ENCODE data around the gene KREMEN2. TPM values are rescaled to one million over a fixed set of nuclear protein-coding genes. Genes with fewer than 3 reads are reported as not detected.

The KREMEN2 gene
- total RNA-seq, 1 donor from 2014 or later, result not detected

DNA sequence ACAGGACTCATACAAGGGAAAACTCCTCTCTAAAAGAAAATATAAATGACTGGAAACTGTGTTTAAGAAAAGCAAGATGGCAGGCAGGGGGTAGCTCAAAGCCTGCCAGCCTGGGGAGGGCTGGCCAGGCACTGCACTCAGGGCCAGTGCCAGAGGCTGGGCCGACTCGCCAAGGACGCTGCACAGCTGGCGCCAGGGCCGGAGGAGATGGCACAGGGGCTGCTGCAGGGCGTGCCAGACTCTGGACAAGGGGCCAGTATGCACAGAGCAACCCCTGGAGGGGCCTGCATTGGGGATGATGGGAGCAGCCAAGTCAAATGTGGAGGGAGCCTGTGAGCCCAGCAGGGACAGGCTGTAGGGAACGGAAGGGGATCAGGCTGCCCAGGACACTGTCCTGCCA, 12.1 kb downstream of the KREMEN2 start:
- DNase-seq (ENCODE audit: low spot score), result no peak

DNA sequence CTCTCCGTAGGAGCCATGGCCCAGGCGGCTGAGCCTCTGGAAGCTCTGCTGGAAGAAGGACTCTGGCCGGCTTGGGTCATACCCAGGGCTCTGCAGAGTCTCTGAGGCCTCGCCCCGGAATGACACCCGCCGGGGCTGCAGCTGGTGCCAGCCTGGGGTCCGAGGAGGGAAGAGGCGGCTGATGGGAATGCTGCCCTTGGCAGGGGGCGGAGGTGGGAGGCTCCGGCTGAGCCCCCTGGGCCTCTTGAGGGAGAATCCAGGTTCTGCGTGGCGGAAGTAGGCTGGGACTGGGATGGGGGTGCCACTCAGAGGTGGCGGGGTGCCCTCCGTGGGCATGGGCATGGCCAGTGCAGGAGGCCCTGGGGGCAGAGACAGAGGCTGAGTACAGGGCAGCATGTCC, 12.6 kb downstream of the KREMEN2 start:
- DNase-seq (ENCODE audit: low spot score), result no peak

DNA sequence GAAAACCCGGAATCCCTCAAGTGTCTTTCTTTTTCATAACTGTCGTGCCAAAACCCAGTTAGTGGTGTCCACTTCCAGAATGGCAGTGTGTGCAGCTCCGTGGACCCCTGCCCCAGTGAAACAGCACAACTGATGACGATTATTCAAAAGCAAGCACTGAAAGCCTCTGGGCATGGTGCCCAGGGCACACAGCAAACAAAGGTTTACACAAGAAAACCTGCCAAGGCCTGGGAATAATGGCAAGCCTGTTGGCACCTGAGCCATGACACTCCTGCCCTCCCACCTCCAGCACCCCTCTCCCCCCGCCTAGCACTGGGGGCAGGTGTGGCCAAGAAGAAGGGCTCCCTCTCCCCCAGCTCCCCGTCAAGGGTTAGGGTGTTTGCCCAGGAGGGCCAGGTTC, 13.4 kb downstream of the KREMEN2 start:
- DNase-seq (ENCODE audit: low spot score), result no peak

DNA sequence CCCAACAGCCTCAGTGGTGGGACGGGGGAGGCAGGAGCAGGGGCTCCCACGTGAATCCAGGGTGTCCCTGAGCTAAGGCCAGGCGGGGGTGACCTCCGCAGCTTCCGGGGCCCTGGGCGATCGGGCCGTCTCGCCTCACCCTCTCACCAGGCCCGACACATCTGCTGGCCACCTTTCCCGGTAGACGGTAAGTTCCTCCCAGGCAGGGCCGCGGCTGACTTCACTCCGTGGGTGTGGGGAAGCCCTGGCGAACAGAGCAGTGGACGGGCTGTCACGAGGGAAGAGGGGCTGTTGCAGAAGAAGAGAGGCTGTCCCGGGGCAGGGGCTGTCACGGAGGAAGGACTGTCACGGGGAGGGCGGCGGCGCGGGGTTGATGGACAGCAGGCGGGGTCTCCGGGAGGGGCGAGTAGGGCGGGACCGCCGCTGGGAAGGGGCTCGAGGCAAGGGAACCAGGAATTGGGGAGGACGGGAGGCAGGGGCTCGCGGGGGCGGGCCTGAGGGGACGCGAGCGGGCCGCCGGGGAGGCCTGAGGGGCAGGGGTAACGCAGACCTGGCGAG, 15.7 kb downstream of the KREMEN2 start:
- no peak for DNase-seq (ENCODE audit: low spot score)

DNA sequence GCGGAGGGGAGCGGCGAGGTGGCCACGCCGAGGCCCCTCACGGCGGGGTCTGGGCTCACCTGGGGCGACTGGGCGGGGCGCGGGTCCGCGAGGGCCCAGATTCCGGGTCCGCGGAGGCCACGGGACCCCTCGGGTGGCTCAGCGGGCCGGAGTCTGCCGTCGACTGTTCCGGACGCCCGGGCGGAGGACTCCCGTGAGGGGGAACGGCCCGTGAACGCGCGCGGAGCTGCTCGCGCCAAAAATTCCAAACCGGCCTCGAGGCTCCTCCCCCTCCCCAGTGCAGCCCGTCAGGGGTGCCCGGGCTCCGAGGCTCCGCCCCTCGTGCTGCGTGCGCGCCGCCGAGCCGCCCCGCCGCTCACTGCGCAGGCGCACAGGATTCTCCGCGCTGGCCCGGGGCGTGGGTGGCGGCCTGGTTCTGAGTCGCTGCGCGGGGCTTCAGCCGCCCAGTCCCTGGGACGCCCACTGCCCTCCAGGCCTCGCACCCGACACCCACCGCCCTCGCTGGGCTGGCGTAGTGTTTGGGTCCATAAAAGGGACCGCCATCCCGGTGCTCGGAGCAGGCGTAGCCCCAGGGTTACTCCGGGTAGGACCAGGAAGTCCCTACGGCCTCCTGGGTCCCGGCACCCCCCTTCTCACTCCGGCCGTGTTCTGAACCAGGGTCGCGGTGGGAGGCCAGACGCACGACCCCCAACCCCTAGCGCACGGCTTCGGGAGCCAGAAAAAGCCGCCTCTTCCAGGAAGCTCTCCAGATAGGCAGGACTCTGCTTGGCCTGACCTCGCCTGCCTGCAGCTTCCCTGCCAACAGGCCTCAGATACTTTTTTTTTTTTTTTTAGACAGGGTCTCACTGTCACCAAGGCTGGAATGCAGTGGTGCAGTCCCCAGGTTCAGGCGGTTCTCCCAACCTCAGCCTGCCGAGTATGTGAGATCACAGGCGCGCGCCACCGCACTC, 16.4 kb downstream of the KREMEN2 start, which contains the start of gene PKMYT1:
TSS of gene PKMYT1 (minus strand) at position 220 of the 950 bp plus-strand sequence. CDS start 789 bp downstream, outside the sequence.
- peak; percentile 98 for DNase-seq (ENCODE audit: low spot score)

DNA sequence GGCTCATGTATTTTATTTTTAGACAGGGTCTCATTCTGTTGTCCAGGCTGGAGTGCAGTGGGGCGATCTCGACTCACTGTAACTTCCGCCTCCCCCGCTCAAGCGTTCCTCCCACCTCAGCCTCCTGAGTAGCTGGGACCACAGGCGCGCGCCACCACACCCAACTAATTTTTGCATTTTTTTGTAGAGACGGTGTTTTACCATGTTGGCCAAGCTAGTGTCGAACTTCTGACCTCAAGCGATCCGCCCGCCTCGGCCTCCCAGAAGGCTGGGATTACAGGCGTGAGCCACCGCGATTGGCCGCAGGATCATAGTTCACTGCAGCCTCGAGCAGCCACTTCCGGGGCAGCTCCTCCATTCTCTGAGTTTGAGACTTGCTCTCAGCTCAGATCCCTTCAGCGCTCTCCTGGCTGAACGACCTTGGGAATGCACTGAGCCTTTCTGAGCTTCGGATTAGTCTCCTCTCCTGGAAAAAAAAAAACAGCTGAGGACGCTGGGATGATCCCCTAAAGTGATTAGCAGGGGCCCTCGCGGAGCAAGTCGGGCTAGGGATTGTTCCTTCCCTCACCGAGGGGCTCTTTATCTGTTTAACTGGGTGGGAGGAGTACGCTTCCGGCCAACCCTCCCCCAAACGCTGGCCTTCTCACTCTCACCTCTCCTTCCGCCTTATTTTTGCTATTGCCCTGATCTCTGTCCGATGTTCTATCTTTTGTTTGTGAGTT, 17.3 kb downstream of the KREMEN2 start:
- DNase-seq (ENCODE audit: low spot score), result no peak

DNA sequence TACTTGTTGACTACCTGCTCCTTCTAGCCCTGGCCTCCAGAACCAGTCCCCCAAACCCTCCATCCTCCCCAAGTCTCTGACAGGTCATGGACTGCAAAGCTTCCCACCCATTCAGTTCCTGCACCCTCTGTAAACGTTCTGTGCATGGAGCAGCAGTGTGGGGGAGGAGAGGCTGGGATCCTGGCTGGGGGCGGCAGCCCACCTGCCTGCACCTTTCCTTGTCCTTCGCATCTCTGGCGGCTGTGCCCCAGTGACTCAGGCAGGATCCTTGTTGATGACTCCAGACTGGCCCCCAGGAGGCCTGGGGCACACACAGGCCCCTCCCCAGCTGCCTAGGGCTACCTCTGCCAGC, 17.8 kb downstream of the KREMEN2 start:
- DNase-seq (ENCODE audit: low spot score), result no peak

DNA sequence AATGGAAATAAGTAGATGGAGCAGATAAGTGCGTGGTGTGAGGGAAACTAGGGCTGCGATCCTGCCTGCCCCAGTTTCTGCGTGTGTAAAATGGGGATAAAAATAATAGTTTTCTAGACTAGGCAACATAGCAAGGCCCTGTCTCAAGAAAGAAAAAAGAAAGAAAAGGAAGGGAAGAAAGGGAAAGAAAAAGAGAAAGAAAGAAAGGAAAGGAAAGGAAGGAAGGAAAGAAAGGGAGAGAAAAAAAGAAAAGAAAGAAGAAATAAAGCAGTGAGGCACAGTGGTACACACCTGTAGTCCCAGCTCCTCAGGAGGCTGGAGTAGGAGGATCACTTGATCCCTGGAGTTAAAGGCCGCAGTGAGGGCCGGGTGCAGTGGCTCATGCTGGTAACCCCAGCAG, 18.3 kb downstream of the KREMEN2 start:
- DNase-seq (ENCODE audit: low spot score), result no peak

DNA sequence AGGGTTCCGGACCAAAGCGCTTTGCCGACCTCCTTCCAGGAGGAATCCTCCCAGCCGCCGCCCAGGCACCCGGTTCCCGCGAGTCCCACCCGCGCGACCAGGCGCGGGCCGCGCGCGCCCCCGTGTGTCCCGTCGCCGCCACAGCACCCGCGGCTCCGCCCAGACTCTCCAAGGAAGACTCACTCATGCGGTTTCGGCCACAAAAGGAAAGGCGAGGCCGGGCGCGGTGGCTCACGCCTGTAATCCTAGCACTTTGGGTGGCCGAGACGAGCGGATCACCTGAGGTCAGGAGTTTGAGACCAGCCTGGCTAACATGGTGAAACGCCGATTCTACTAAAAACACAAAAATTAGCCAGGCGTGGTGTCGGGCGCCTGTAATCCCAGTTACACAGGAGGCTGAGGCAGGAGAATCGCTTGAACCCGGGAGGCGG, 19.6 kb downstream of the KREMEN2 start:
- peak; percentile 95 for DNase-seq (ENCODE audit: low spot score)

DNA sequence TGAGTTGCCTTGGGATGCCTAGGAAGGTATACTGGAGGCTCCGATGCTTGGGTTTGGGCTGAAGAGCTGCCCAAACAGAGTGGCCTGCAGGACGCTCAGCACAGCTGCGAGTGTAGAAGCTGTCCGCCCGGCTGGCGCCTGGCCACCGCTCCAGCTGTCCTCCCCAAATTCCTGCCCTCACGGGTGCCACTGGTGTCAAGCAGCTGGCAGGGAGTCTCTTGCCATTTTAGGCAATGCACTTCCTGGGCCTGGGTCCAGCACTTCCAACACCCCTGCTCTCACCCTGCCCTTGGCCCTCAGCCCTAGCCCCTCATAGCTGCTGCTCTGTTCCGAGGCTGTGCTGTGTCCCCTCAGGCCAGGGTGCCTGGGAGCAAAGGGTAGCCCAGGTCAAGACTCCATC, 21.4 kb downstream of the KREMEN2 start:
- DNase-seq (ENCODE audit: low spot score), result no peak

DNA sequence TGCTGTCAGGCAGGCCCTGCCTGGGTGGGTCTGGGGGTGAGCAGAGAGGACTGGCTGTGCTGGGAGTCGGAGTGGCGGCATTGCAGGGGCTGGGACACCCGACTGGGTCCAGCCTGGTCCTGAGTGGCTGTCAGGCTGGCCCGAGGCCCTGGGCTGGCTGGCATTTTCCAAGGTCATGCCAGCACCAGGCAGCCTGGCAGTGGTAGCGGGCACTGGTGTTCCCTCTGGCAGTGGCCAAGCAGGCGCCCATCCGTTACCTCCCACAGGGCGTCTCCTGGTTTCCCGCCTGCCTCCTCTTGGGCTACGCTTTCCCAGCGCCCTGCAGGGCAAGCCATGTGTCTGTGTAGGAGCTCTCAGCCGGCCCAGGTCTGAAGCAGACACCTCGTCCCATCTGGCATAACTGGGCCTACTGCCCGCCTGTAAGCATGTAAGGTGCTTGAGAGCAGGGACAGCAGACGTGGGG, 21.8 kb downstream of the KREMEN2 start:
- DNase-seq (ENCODE audit: low spot score), result no peak

DNA sequence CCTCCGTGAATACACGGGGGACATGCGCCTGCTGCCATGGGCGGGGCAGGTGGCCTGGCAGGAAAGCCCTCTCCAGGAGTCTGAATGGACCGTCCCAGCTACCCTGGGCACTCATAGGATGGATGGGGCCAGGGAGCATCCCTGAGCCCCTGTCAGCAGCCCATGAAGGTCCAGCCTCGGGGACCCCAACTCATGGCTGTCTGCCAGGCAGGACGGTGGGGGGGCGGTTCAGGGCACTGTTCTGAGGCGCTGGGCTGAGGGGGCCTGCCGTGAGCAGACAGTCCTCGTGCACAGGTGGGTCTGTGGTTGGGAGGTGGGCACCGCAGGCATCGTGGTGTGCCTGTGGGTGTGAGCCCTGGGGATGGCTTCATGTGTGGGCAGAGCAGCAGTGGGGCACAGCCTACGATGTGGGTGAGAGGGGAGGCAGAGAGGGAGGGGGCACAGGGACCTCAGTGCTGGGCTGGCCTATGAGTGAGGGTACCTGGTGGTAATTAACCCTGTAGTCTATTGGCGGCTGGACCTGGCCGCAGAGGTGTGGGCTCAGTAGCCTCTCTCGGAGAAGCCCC, 22.6 kb downstream of the KREMEN2 start:
- DNase-seq (ENCODE audit: low spot score), result no peak

DNA sequence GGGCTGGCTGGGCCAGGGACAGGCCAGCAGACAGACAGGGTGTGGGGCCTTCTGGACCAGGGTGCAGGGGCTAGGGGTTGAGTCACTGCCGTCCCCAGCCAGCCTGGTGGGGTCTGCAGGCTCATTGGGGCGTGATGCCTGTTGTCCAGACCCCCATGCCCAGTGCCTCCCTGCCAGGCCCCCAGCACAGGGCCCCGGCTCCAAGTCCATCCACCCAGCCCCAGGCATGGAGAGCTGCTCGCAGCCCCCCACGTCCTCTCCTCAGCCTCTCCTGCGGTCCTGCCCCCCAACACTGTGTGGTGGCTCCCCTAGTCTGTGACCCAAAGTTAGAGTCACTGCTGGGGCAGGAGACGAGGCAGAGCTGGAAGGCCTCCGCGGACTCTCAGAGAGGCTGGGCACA, 23.2 kb downstream of the KREMEN2 start:
- no peak for DNase-seq (ENCODE audit: low spot score)

DNA sequence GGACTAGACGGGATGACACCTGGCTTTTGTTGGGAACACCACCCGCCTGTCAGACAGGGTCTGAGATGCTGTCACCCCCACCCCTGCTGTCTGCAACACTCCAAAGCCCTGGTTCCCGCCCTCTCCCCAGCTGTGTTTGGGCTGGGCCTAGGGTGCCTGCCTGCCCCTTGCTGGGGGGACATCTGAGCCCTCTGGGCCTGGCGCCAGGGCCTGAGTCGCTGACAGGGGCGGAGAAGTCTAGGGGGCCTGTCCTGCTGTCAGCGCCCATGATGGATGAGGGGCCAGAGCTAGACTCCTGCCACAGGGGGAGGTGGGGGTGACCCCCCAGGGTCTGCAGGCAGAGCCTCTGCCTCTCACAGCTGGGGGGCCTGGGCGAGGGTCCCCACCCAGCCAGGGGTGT, 23.8 kb downstream of the KREMEN2 start:
- DNase-seq (ENCODE audit: low spot score), result no peak

DNA sequence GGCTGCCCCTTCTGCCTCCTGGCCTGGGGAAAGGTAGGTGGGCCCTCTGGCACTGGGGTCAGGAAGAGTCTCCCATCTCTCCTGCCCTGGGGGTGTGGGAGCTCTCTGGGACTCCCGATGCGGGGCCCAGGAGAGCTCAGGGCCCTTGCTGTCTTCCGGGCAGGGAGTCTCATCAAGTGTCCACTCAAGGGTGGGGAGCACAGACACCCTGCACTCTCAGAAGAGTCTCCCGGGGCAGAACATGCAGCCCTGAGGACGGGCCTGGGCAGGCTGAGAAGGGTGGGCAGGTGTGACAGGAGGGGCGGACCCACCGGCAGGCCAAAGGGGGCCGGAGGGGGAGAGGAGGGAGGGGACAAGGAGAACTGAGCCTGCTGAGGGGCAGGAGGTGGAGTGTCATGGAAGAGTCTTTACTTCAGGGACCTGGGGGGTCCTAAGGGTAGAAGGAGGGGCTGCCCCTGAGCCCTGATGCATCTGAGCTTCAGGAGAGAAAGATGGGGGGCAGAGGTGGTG, 24.6 kb downstream of the KREMEN2 start:
- no peak for DNase-seq (ENCODE audit: low spot score)

DNA sequence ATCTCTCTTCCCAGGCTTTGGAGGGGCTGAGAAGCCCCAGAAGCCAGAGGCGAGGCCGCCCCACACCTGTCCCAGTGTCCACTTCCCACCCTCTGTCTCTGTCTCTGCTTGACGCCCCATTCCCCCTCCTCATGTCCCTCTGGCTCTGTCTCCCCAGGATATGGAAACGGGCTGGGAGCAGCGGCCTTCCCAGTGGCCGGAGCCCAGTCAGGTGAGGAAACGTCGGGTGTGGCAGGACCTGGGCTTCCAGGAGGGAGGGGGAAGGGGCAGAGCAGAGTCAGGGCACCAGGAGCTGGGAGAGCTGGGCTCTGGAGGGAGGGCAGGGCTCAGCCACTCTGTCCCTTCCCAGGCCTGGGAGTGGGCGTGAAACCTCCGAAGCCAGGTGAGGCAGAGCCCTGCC, 26.8 kb downstream of the KREMEN2 start:
- no peak for DNase-seq (ENCODE audit: low spot score)

DNA sequence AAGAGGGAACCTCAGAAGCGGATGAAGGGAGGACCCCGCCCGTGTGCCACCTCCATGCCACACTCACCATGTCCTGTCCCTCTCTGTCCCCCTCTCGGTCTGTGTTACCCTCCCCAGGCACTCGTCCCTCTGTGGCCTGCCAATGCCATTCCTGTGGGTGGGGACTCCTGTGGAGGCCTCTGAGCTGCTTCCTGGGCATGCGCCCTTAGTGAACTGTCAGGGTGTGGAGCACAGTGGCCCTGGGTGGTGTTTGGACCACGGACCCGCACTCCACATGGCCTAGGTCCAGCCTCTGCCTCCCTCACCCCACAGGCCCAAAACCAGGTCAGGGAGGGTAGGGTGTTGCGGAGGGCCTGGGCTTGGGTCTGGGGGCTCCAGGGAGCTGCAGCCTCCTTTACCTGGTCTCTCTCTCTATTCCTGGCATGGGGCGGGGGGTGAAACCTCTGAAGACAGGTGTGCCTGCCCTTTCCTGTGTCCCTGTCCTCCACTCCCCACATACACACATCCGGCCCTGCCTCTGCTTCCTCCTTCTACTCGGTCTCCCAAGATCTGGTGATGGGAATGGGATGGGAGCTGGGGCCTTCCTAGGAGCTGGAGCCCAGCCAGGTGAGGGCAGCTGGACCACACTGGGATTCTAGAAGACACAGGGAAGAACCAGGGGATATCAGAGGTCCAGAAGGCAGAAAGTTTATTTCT, 27.6 kb downstream of the KREMEN2 start:
- no peak for DNase-seq (ENCODE audit: low spot score)

DNA sequence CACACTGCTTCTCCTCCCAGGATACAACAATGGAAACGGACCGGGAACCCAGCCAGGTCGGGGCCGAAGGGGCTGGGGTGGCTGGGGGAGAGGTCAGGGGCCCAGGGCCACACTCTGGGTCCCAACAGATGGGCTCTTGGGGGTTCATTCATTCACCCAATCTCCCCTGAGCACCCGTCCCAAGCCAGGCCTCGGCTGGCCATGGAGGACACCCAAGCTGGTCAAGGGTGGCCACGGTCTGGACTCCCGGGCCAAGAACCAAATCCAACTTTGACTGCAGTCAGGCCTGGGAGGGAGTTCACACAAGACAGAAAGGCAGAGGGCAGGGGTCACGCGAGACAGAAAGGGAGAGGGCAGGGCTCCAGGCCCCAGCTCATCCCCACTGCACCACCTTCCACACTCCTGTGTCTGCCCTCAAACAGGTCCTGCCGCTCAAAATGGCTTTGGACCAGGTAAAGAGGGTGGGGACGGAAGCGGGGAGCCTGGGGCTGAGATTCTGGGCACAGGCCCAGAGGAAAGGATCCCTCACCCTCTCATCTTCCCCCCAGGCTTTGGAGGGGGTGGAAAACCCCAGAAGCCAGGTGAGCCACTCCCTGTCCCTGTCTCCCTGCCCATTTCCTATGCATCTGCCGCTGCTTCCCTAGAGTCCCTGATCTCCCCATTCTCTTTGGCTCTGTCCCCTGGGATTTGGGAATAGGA, 28.5 kb downstream of the KREMEN2 start:
- DNase-seq (ENCODE audit: low spot score), result no peak

DNA sequence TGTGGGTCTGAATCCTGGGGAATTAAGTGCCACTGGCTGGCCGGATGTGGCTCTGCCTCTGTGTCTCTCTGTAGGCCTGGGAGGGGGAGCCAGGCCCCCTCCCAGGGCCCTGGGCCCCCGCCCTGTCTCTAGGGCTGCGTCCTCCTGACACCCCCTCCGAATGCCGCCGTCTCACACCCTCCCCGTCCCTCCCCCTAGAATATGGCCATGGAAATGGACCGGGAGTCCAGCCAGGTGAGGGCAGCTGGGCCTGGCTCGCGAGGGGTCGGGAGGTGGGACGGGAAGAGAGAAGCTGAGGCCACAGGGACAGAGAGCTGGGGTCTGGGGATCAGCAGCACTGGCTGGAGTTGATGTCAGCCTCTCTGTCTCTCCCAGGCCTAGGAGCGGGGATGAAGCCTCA, 32.2 kb downstream of the KREMEN2 start:
- DNase-seq (ENCODE audit: low spot score), result no peak

DNA sequence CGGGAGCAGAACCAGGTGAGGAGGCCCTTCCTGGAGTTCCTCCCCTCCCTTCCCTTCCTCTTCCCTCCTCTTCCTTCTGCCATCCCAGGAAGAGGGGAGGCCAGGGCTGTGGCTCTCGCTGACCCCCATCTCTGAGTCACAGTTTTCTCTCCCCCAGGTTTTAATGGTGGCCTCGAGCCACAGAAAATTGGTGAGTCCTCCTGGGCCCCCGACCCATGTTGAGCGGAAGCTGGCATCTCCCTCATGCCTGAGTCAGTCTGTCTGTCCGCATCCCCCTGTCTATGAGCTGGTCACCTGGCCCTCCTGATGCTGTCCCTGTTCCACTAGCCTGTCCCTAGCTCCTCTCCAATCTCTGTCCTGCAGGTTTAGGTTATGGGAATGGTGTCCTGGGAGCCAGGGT, 35.9 kb downstream of the KREMEN2 start:
- DNase-seq (ENCODE audit: low spot score), result no peak
